HG02943 (cell line): ENCODE data around the gene DTD2.
A peak's percentile ranks its signal among the peaks of the same experiment; 100 is the strongest.
"Not testable (repeated sequence)": the region's sequence is repeated elsewhere in the genome, so short reads cannot be mapped to it uniquely, and the experiment has no call there.

Experiments used
- ATAC-seq: cut with Tn5 transposase; IDR thresholded peaks from one replicate; pipeline ENCODE4 v1.9.1; 2021; ENCODE audit warnings: mild to moderate bottlenecking, low read depth, moderate library complexity; ENCODE audit not compliant: unreplicated experiment

The DTD2 gene

DNA sequence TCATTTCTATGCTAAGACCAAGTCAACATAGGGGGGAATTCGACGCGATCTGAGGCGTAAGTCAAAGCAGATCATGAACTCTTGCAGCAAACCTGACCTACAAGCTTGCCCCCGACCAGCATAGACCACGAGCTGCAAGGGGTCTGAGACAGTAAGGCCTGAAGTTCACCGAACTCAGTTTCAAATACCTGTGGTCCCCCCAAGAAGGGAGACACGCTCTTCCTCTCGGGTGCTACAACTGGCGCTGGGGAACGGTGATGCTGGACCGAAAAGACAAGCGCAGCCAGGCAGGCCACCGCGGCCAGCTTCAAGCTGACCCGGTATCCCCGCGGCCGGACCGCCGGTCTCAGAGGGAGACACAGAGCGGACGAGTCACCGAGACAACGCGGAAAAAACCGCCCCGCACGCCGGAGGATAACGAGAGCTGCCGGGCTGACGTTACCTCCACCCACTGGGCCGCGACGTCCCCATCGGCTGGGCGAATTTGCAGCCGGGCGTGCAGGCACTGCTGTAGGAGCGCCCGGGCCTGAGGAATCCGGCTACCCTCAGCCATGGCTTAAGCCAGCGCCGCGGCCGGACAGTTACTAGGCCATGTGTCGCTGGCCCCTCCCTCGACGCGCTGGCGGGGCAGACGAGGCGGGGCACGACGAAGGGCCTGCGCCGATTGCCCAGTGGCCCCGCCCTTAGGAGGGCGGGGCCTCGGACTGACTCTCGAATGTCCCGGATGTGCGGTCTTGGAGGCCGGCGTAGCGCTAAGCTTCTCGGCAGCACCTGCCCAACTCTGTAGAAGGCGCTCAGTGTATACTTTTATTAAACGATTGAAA, at the start of gene DTD2:
DTD2 (minus strand) TSS at position 666 of the 824 bp plus-strand sequence; CDS start at position 553, 113 bp downstream.
- ATAC-seq: peak; percentile 98

DNA sequence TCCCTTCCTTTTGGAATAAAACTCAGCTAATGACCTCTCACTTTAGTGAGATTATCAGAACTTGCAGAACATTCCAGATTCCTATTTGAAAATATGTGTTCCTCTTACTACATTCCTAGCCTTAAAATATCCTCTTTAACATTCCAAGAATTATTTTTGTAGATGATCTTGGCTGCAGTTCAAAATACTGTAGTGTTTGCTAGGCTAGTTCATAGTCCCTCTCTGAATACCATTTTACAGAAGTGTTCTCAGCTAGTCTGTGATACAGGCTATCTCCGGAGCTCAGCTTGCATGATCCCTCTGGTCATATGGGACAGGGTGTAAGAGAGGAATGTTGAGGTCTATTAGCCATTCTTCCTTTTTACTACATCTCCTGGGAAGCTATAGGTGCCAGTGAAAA, 48.1 kb upstream of the DTD2 start:
- no peak for ATAC-seq

DNA sequence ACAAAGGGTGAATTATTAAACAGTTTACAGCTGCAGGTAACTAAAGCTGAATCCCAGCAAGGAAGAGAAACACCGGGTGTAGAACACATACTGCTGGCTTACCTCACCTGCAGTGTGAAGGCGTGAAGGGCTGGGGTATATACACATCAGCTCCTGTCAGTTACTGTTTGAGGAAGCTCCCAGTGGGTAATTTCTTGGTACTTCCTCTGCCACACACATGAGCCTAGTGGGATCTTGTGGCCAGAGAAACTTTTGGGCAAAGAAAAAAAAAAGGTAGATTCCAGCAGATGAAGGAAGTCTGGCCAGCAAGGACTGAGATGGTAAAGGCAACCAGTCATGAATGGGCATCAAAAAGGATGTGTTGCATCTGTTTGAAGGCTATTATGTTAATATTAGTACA, 44.6 kb upstream of the DTD2 start:
- no peak for ATAC-seq

DNA sequence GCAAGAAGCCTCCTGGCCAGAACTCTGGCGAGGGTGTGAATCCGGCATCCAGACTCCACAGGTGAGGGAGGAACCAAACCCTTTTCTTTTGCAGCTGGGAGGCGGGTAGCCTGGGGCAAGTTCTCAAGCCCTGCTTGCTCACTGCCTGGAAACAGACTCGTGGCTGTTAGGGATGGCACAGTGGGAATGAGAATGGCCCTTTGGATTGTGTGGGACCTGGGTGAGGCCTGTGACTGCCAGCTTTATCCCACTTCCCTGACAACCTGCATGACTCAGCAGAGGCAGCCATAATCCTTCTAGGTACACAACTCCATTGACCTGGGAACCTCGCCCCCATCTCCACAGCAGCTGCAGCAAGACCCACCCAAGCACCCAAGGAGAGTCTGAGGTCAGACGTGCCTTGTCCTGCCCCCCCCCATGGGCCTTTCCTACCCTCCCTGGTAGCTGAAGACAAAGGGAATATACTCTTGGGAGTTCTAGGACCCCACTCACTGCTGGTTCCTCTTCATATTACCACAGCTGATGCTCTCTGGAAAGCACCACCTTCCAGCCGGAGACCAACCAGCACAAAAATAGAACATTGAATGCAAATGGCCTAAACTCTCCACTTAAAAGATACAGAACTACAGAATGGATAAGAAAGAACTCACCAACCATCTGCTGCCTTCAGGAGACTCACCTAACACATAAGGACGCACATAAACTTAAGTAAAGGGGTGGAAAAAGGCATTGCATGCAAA, 35.6 kb upstream of the DTD2 start:
- ATAC-seq: no peak

DNA sequence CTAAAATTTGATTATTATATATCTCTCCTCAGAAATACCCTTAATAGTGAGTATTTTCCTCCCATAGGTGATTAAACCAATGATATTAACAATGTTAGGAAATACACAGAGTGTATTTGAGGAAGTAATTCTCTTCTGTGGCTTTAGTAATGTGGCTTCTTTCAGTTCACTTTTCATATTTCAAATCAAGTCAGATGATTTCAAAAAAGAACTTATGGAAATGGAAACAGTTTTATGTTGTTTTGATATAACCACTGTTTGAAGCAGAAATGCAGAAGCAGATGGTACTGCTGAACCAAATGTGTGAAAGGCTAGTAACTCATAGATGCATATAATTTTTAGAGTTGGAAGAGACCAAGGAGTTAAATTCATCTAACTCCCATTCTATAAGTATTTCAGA, 32.4 kb upstream of the DTD2 start:
- ATAC-seq: no peak

DNA sequence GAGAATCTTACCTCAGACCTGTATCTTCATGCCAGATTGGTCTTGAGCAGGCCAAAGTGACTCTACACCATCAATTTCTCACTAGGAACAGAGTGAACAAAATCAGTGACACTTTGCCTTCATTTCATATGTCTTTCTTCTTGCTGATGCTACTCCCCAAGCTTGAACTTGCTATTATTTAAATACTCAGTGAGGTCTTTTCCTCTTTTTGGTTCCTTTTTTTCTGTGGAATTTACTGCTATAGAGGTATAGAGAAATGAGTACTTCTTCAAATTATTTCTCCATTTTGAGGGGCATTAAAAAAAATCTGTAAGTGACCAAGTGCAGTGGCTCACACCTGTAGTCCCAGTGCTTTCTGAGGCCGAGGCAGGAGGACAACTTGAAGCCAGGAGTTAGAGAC, 30.6 kb upstream of the DTD2 start, which contains the start of gene GPR33:
GPR33 (minus strand) TSS at position 154 of the 400 bp plus-strand sequence. CDS start 4,074 bp downstream, outside the sequence.
- no peak for ATAC-seq

DNA sequence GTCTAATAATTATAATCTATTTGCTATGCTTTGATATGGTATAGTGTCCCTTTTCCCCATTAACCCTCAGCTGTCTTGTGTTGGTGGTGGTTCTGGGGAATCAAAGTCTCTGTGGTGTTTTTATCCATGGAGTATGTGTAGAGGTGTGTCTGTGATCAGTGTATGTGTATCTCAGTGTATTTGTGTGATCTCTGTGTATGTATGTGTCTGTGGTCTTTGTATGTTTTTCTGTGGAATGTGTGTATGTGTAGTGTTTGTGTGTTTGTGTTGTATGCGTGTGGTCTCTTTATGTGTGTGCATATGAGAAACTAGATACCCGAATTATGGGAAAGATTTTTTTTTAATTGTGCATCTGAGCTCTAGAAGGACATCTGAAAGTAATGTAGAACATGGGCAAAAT, 29.5 kb upstream of the DTD2 start:
- no peak for ATAC-seq

DNA sequence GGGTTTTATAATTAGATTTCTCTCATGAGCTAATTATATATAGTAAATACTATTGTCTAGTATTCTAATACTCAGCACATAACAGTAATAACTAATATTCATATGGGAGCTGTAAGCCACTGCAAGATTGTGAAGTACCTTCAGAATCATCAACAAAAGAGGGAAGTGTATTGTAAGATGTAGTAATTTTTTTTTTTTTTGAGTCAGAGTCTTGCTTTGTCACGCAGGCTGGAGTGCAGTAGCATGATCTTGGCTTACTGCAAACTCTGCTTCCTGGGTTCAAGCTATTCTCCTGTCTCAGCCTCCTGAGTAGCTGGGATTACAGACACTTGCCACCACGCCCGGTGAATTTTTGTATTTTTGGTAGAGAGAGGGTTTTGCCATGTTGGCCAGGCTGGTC, 27.4 kb upstream of the DTD2 start:
- ATAC-seq: no peak

DNA sequence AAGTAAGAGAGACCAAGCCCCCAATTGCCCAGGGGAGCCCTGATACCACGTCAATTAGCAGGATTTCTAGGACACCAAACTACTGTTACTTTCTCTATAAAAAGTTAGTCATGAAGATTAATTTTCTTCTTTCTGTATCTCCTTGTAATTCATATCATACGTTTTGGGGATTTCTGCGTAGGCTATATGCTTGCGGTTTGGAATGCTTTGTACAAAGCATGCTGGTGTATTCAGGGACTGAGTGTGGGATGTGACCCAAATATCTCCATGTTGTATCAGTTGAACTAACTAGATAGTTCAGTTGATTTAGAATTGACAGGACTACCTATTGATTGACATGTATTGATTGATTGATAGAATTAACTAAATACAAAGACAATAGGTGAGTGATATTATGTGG, 22.9 kb upstream of the DTD2 start:
- ATAC-seq: no peak

DNA sequence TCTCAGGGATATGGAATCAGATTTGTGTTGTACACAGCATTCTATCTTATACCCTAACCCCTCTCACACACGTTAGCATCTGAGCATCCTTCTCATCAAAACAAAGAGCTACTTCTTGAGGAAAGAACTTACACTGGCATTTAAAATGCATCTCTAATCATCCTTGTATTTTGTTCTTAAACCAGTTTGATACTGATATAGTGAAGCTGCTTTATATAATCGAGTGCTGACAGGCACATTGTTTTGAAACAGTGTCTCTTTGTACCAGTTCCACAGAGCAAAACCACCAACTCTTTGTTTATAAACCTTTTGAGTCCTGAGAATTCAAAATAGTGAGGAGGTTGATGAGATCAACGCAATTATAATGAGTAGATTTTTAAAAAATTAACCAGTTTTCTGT, 21.7 kb upstream of the DTD2 start:
- no peak for ATAC-seq

DNA sequence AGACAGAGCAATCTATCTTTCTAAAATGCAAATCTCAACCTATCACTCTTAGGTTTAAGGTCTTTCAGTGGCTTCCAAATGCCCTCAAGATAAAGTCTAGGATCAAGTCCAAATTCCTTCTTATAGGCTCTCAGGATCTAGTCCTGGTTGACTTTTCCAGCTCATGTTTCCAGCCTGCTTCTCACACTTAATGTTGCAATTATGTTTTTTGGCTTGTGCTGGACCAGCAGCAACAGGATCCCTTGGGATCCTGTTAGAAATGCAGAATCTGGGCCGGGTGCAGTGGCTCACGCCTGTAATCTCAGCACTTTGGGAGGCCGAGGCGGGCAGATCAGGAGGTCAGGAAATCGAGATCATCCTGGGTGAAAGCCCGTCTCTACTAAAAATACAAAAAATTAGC, 19.9 kb upstream of the DTD2 start:
- no peak for ATAC-seq

DNA sequence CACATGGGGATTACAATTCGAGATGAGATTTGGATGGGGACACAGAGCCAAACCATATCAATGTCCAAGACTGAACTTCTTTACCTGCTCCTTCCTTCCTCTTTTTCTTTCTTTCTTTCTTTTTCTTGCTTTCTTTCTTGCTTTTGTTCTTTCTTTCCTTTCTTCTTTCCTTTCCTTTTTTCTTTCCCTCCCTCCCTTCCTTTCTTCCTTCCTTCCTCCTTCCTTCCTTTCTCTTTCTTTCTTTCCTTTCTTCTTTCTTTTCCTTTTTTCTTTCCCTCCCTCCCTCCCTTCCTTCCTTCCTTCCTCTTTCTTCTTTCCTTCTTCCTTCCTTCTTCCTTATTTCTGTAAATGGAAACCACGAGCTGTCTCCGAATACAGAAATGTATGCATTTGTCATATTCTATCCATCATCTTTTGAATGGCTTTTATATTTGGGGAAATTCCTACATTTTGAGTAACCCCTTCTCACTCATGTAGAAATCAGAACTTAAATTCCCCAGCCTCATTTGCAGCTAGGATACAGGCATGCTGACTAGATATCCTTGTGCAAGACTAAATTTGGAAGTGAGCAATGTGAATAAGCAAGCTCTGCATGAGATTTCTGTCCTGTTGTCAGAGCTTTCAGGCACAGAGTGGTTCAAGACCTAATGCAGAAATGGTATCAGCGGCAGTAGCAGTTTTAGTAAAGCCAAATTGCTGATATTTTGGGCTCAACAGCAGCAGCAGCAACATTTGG, 19.0 kb upstream of the DTD2 start:
- no peak for ATAC-seq

DNA sequence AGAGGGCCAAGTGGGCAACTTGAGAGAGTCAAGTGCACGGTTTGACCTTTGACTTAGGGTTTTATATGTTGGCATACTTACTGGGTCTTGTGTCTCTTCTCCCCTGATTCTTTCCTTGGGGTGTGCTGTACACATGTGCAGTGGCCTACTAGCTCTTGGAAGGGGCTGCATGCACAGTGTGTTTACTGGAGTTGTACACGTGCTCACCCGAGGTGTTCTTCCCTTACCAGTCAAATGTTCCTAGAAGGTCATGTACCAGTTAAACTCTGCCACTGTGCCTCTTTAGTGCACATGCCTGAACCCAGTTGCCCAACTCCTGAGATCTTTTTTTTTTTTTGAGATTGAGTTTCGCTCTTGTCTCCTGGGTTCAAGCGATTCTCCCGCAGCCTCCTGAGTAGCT, 9.2 kb upstream of the DTD2 start:
- ATAC-seq: no peak

DNA sequence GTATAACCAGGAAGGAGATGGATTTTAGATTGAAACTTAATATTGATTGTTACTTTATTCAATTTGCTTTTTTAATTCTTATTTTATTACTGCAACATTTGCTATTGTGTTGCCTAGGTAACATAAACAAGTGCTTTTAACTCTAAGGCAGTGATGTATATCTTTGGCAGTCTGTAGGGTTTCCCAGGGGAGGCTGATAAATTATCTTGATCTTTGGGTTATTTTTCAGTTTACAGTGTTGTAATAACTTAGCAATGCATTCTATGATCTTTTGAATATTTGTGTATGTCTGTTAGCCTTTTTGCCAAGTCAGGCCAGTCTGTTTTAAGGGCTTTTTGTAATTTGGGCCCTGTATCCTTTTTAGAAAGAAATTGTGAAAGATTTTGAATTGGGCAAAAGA, 7.8 kb upstream of the DTD2 start:
- no peak for ATAC-seq

DNA sequence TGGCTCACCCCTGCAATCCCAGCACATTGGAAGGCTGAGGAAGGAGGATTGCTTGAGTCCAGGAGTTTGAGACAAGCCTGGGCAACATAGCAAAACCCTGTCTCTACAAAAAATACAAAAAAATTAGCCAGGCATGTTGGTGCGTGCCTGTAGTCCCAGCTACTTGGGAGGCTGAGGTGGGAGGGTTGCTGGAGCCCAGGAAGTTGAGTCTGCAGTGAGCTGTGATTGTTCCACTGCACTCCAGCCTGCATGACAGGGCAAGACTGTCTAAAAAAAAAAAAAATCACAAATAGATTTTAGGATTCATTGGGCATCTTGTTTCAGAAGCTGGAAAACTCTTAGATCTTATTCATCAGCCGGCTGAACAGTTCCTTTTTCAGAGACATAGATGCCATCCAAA, 5.1 kb upstream of the DTD2 start:
- ATAC-seq: not testable (repeated sequence)

DNA sequence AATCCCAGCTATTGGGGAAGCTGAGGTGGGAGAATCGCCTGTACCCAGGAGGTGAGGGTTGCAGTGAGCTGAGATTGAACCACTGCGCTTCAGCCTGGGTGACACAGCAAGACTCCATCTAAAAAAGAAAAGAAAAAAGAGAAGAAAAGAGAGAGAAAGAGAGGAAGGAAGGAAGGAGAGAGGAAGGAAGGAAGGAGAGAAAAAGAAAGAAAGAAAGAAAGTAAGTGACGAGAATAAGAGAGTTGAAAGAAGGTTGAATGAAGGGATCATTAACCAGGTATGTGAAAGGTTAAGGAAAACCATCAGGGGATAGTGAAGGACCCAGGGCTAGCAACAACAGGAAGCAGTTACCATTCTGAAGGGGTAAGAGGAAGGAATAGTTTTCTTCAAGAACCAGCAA, 4.2 kb upstream of the DTD2 start:
- ATAC-seq: no peak

DNA sequence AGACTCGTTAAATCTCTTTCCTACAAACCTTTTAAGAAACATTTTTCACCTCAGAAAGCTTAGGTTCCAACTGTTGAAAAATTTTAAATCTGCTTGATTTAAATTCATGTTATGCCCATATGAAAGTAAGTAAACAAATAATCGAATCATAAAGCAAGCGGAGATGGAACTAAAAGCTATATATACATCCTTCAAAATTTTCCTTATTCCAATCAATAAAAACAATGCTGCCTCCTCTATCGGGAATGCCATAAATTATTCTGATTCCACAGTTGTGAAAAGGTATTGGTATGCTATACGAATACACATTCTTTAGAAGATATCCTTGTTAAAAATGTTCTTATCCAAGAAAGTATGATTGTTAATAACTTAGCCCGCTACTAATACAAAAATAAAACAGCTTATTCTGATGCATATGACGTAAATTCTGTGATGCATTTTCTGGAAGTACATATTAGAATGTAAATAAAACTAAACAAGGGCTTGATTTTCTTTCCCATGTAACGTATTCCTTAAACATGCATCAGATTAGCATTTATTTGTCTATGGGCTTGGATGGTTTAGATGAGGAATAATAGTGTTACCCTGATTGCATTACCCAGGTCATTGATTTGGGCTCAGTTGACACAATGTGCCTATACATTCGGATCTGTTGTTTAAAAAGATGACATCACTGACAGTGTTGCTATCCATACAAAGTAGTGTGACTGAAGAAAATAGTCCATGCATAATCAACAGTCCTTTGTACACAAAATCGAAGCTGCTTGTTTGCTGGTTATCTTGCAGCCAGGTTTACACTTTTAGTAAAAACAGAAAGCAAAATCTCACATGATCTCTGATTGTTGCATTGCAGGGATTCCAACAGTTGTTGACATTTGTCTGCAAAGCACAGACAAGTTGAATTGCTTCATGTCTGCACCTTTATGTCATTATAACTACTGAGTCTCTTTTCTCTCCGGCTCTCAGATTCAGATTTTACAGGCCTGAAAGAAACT, 656 bp upstream of the DTD2 start:
- ATAC-seq: no peak

DNA sequence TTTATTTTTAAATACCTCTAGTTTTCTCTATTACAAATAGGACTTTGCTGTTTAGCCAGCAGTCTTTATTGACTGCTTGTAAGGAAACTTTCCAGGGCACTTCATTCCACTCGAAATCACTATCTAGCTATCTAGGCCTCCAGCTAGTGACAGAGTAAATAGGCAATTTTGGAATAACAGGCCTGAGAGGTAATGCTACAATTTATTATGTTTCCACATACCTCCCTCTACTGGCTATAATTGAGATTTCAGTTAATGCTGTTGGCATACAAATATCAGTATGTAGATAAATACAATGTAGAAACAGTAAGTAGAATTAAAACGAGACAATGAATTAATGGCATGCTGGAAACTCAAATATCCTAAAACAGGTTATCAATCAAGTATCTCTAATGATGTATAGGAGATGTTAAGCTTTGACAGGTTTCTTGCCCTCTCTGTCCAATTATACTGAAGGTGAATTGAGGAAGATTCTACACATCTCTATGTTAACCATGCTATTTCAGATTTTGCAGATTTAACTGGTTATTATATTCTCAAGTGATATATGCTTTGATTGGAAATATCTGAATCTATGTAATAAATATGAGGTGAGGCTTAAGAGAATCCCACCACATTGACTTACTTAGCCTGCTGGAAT, 7.2 kb downstream of the DTD2 start:
- no peak for ATAC-seq

DNA sequence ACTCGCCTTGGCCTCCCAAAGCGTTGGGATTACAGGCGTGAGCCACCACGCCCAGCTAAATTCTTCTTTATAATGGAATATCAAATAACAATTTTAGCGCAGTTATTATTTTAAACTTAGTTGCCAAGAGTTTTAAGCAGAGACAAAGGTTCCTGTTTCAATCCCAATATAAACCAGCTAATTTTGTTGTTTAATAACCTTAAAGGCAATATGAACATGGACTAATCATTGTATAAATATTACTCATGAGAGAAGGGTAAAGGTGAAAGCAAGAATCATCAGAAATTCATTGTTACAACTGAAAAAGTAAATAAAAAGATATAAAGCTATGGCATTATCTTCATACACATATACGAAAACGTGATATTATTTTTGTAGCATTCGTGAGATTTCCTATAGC, 8.2 kb downstream of the DTD2 start:
- ATAC-seq: no peak

DNA sequence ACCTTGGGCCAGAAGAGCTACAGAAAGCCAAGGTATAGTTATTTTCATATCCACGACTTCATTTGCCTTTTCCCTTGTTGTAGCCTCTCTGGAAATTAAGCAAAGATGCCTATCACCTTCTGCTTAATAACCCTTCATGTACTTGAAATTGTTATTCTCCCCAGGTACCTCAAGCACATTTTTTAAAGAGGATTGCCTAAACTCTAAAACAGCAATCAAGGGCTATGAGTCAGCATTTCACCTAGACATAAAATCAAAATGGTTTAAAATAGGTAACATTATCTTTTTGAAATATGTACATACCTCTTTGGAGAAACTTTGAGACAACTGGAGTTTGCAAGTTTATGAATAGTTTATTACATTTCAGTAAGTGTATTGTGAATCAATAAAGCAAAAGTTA, 11.6 kb downstream of the DTD2 start:
- no peak for ATAC-seq
